Measurements from ENCODE around the gene DDX41.

DNA sequence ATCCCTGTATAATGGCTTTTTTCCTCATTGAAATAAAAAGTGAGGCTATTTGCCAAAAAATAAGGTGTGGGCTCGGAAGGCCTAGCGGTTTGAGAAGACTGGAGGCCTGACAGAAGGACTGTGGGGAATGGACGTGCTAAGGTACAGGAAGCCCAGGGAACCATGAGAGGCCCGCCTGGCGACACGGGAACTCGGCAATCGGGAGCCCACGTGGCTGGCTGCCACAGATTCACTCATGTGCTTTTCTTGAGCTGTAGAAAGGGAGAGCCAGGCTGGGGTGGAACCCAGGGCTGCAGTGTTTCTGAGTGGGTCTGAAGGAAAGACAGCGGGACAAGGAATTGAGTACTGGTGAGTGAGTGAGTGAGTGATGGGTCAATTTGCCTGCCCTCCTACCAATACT, 11.9 kb upstream of the DDX41 start:
- TF ChIP-seq, protein P1, sequence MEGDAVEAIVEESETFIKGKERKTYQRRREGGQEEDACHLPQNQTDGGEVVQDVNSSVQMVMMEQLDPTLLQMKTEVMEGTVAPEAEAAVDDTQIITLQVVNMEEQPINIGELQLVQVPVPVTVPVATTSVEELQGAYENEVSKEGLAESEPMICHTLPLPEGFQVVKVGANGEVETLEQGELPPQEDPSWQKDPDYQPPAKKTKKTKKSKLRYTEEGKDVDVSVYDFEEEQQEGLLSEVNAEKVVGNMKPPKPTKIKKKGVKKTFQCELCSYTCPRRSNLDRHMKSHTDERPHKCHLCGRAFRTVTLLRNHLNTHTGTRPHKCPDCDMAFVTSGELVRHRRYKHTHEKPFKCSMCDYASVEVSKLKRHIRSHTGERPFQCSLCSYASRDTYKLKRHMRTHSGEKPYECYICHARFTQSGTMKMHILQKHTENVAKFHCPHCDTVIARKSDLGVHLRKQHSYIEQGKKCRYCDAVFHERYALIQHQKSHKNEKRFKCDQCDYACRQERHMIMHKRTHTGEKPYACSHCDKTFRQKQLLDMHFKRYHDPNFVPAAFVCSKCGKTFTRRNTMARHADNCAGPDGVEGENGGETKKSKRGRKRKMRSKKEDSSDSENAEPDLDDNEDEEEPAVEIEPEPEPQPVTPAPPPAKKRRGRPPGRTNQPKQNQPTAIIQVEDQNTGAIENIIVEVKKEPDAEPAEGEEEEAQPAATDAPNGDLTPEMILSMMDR (IDR thresholded peaks at IDR 0.05) = no peak
- no peak for TF ChIP-seq POLR2A (IDR thresholded peaks at IDR 0.05)

All from sigmoid colon (tissue), 3 donors.